ENCODE results near the gene KDM4C. TPM values are rescaled to one million over a fixed set of nuclear protein-coding genes. Genes with fewer than 3 reads are reported as not detected.
A peak's percentile ranks its signal among the peaks of the same experiment; 100 is the strongest.
"Not testable (repeated sequence)": the region's sequence is repeated elsewhere in the genome, so short reads cannot be mapped to it uniquely, and the experiment has no call there.

Gene KDM4C
- total and polyA plus RNA-seq, 2 donors (not counting 1 experiment from before 2014, with no cell fraction given), result 49.7 to 141 TPM

DNA sequence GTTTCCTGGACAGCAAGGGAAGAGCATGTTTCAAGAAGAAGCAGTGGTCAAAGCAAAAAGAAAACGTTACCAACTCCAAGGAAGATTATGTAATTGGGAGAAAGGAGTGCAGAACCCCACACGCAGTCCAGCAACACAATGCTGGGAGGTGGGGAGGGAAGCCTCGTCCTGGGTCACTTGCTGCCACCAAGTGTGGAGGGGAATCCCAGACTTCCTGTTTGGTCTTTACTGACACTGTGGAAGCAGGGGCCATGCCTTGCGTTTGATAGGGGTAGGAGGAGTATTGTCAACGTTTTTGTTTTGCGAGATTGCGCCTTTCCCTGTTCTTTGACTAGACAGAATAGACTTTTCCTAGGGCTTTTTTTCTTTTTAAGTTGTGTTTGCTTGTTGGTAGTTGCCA lies 421.0 kb downstream of the KDM4C start:
- H3K36me3 ChIP-seq (replicated peaks in 1 of 2; ENCODE audit: control extremely low read depth in 1 of 2, control insufficient read depth in 1 of 2, extremely low read depth in 1 of 2, insufficient read depth in 2 of 2, low read length in 1 of 2), result peaks cover 2 to 37% of the 10 kb centered on the region in 2 experiments
- no peak for ATAC-seq (ENCODE audit: low read depth)
- H3K4me3 Mint-ChIP-seq, result no peak overlapping the region
- H3K27ac Mint-ChIP-seq, result no peak overlapping the region
- no peak overlapping the region for H3K4me3 ChIP-seq (ENCODE audit: control extremely low read depth in 1 of 5, extremely low read depth in 1 of 5, insufficient read depth in 1 of 5, low read depth in 2 of 5, low read length in 4 of 5)
- ChIA-PET CTCF (no interaction called here), POLR2A (no interaction called here)
- no peak overlapping the region for H3K9ac ChIP-seq (ENCODE audit: low read length)
- no peak for DNase-seq
- intact Hi-C loops (cut with micrococcal nuclease), result no loop called here
- H3K4me1 Mint-ChIP-seq, result peaks cover 14% of the 10 kb centered on the region
- no peaks in the 10 kb centered on the region for H3K27me3 Mint-ChIP-seq
- H4K20me1 ChIP-seq (ENCODE audit: control insufficient read depth, insufficient read depth, low read length, poor library complexity, severe bottlenecking), result no peaks in the 10 kb centered on the region
- no peaks in the 10 kb centered on the region for H3K27me3 ChIP-seq (replicated peaks in 1 of 4; ENCODE audit: control extremely low read depth in 1 of 4, control insufficient read depth in 3 of 4, insufficient read depth in 4 of 4, low read length in 3 of 4)
- H3K79me2 ChIP-seq (ENCODE audit: control insufficient read depth, insufficient read depth, low read length), result no peaks in the 10 kb centered on the region
- no peak overlapping the region for H3K27ac ChIP-seq (ENCODE audit: low read length in 2 of 2)
- H3K4me2 ChIP-seq (replicated peaks; ENCODE audit: low read depth, low read length, poor library complexity, severe bottlenecking), result no peak overlapping the region
- no peaks in the 10 kb centered on the region for H3K9me3 ChIP-seq (ENCODE audit: control extremely low read depth in 1 of 3, control insufficient read depth in 2 of 3, insufficient read depth in 1 of 3, low read length in 2 of 3)
- peaks cover 0 to 5% of the 10 kb centered on the region in 2 donors for H3K4me1 ChIP-seq (ENCODE audit: control insufficient read depth in 2 of 2, insufficient read depth in 2 of 2, low read length in 2 of 2)
- no peak overlapping the region for H2AFZ ChIP-seq (ENCODE audit: insufficient read depth, low read depth, low read length, poor library complexity, severe bottlenecking)
- WGBS (ENCODE audit: insufficient coverage), result 66% methylated on average over 7 of the region's 7 CpGs
- TF ChIP-seq, protein P1, sequence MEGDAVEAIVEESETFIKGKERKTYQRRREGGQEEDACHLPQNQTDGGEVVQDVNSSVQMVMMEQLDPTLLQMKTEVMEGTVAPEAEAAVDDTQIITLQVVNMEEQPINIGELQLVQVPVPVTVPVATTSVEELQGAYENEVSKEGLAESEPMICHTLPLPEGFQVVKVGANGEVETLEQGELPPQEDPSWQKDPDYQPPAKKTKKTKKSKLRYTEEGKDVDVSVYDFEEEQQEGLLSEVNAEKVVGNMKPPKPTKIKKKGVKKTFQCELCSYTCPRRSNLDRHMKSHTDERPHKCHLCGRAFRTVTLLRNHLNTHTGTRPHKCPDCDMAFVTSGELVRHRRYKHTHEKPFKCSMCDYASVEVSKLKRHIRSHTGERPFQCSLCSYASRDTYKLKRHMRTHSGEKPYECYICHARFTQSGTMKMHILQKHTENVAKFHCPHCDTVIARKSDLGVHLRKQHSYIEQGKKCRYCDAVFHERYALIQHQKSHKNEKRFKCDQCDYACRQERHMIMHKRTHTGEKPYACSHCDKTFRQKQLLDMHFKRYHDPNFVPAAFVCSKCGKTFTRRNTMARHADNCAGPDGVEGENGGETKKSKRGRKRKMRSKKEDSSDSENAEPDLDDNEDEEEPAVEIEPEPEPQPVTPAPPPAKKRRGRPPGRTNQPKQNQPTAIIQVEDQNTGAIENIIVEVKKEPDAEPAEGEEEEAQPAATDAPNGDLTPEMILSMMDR (IDR thresholded peaks at IDR 0.05), result no peak
- TF ChIP-seq EZH2 (IDR thresholded peaks at IDR 0.05; ENCODE audit: borderline replicate concordance, insufficient read depth, low read depth, low read length, poor library complexity, severe bottlenecking), result no peak
- peaks cover 4% of the 10 kb centered on the region for H3K9me3 Mint-ChIP-seq (ENCODE audit: insufficient read depth)

DNA sequence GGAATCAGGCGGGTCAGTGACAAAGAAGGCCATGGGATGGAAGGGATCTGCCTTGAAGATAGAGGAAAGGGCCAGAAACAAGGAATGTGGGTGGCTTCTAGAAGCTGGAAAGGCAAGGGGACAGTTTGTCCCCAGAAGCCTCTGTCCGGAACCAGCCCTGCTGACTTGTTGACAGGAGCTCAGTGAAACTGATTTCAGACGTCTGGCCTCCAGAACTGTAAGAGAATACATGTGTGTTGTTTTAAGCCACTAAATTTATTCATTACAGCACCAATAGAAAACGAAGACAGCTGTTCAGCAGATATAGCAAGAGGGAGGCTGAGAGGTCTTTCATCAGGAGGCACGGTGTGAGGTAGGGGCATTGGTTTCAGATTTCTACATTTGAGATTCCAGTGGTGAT lies 422.5 kb downstream of the KDM4C start:
- ATAC-seq (ENCODE audit: low read depth) (no peak), DNase-seq (no peak)
- Mint-ChIP-seq H3K9me3 (ENCODE audit: insufficient read depth) (peaks cover 4% of the 10 kb centered on the region), H3K27me3 (no peaks in the 10 kb centered on the region), H3K4me1 (peaks cover 14% of the 10 kb centered on the region), H3K27ac (peak overlapping the region; percentile 6), H3K4me3 (no peak overlapping the region)
- Histone ChIP-seq H3K4me2 (replicated peaks; ENCODE audit: low read depth, low read length, poor library complexity, severe bottlenecking) (no peak overlapping the region), H3K27me3 (replicated peaks in 1 of 4; ENCODE audit: control extremely low read depth in 1 of 4, control insufficient read depth in 3 of 4, insufficient read depth in 4 of 4, low read length in 3 of 4) (no peaks in the 10 kb centered on the region), H3K9me3 (ENCODE audit: control extremely low read depth in 1 of 3, control insufficient read depth in 2 of 3, insufficient read depth in 1 of 3, low read length in 2 of 3) (no peaks in the 10 kb centered on the region), H3K79me2 (ENCODE audit: control insufficient read depth, insufficient read depth, low read length) (no peaks in the 10 kb centered on the region), H3K9ac (ENCODE audit: low read length) (no peak overlapping the region), H3K4me1 (ENCODE audit: control insufficient read depth in 2 of 2, insufficient read depth in 2 of 2, low read length in 2 of 2) (peaks cover 0 to 5% of the 10 kb centered on the region in 2 donors), H4K20me1 (ENCODE audit: control insufficient read depth, insufficient read depth, low read length, poor library complexity, severe bottlenecking) (no peaks in the 10 kb centered on the region), H2AFZ (ENCODE audit: insufficient read depth, low read depth, low read length, poor library complexity, severe bottlenecking) (no peak overlapping the region), H3K4me3 (ENCODE audit: control extremely low read depth in 1 of 5, extremely low read depth in 1 of 5, insufficient read depth in 1 of 5, low read depth in 2 of 5, low read length in 4 of 5) (no peak overlapping the region), H3K27ac (ENCODE audit: low read length in 2 of 2) (no peak overlapping the region), H3K36me3 (replicated peaks in 1 of 2; ENCODE audit: control extremely low read depth in 1 of 2, control insufficient read depth in 1 of 2, extremely low read depth in 1 of 2, insufficient read depth in 2 of 2, low read length in 1 of 2) (peaks cover 2 to 25% of the 10 kb centered on the region in 2 experiments)
- WGBS (ENCODE audit: insufficient coverage), result 96% methylated on average over 2 of the region's 5 CpGs
- ChIA-PET CTCF (no interaction called here), POLR2A (no interaction called here)
- intact Hi-C loops (cut with micrococcal nuclease), result no loop called here
- TF ChIP-seq, protein P1 (IDR thresholded peaks at IDR 0.05), result no peak
- TF ChIP-seq EZH2 (IDR thresholded peaks at IDR 0.05; ENCODE audit: borderline replicate concordance, insufficient read depth, low read depth, low read length, poor library complexity, severe bottlenecking), result no peak

DNA sequence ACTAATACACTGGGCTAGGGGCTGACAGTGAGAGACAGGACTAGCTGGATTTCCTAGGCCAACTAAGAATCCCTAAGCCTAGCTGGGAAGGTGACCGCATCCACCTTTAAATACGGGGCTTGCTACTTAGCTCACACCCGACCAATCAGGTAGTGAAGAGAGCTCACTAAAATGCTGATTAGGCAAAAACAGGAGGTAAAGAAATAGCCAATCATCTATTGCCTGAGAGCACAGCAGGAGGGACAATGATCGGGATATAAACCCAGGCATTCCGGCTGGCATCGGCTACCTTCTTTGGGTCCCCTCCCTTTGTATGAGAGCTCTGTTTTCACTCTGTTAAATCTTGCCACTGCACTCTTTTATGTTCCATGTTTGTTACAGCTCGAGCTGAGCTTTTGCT lies 425.4 kb downstream of the KDM4C start:
- H3K27me3 Mint-ChIP-seq; H3K4me3 Mint-ChIP-seq; H3K36me3 ChIP-seq (replicated peaks in 1 of 2; ENCODE audit: control extremely low read depth in 1 of 2, control insufficient read depth in 1 of 2, extremely low read depth in 1 of 2, insufficient read depth in 2 of 2, low read length in 1 of 2); H3K4me1 ChIP-seq (ENCODE audit: control insufficient read depth in 2 of 2, insufficient read depth in 2 of 2, low read length in 2 of 2); CTCF ChIA-PET; intact Hi-C loops (cut with micrococcal nuclease); H3K4me3 ChIP-seq (ENCODE audit: control extremely low read depth in 1 of 5, extremely low read depth in 1 of 5, insufficient read depth in 1 of 5, low read depth in 2 of 5, low read length in 4 of 5); DNase-seq; H3K27me3 ChIP-seq (replicated peaks in 1 of 4; ENCODE audit: control extremely low read depth in 1 of 4, control insufficient read depth in 3 of 4, insufficient read depth in 4 of 4, low read length in 3 of 4); H3K9me3 Mint-ChIP-seq (ENCODE audit: insufficient read depth); H4K20me1 ChIP-seq (ENCODE audit: control insufficient read depth, insufficient read depth, low read length, poor library complexity, severe bottlenecking); H3K27ac ChIP-seq (ENCODE audit: low read length in 2 of 2); ATAC-seq (ENCODE audit: low read depth); H3K4me1 Mint-ChIP-seq; H2AFZ ChIP-seq (ENCODE audit: insufficient read depth, low read depth, low read length, poor library complexity, severe bottlenecking); POLR2A ChIA-PET; H3K27ac Mint-ChIP-seq; H3K4me2 ChIP-seq (replicated peaks; ENCODE audit: low read depth, low read length, poor library complexity, severe bottlenecking); H3K9ac ChIP-seq (ENCODE audit: low read length); H3K9me3 ChIP-seq (ENCODE audit: control extremely low read depth in 1 of 3, control insufficient read depth in 2 of 3, insufficient read depth in 1 of 3, low read length in 2 of 3); H3K79me2 ChIP-seq (ENCODE audit: control insufficient read depth, insufficient read depth, low read length): not testable (repeated sequence)
- 94% methylated on average over 7 of the region's 7 CpGs for WGBS (ENCODE audit: insufficient coverage)
